Measurements from ENCODE around the gene IFT25. TPM values are rescaled to one million over a fixed set of nuclear protein-coding genes. Genes with fewer than 3 reads are reported as not detected.

Gene IFT25
- total and polyA plus RNA-seq, 2 donors (not counting 1 experiment from before 2014, with no cell fraction given): 18.2 to 45.7 TPM

- Mint-ChIP-seq H3K9me3 (ENCODE audit: insufficient read depth) (no peaks in the 10 kb centered on the region), H3K4me1 (no peaks in the 10 kb centered on the region), H3K27me3 (no peaks in the 10 kb centered on the region), H3K4me3 (no peak overlapping the region), H3K27ac (no peak overlapping the region)
- H3K36me3 ChIP-seq (replicated peaks in 1 of 2; ENCODE audit: control extremely low read depth in 1 of 2, control insufficient read depth in 1 of 2, extremely low read depth in 1 of 2, insufficient read depth in 2 of 2, low read length in 1 of 2): no peaks in the 10 kb centered on the region
- no peak overlapping the region for H3K4me3 ChIP-seq (ENCODE audit: control extremely low read depth in 1 of 5, extremely low read depth in 1 of 5, insufficient read depth in 1 of 5, low read depth in 2 of 5, low read length in 4 of 5)
- no peak overlapping the region for H3K4me2 ChIP-seq (replicated peaks; ENCODE audit: low read depth, low read length, poor library complexity, severe bottlenecking)
- H3K9me3 ChIP-seq (ENCODE audit: control extremely low read depth in 1 of 3, control insufficient read depth in 2 of 3, insufficient read depth in 1 of 3, low read length in 2 of 3): no peaks in the 10 kb centered on the region
- no peak overlapping the region for H3K27ac ChIP-seq (ENCODE audit: low read length in 2 of 2)
- TF ChIP-seq CTCF (IDR thresholded peaks at IDR 0.05) (no peak), EZH2 (IDR thresholded peaks at IDR 0.05; ENCODE audit: borderline replicate concordance, insufficient read depth, low read depth, low read length, poor library complexity, severe bottlenecking) (no peak)
- ATAC-seq (ENCODE audit: low read depth) (no peak), DNase-seq (no peak)
- H3K27me3 ChIP-seq (replicated peaks in 1 of 4; ENCODE audit: control extremely low read depth in 1 of 4, control insufficient read depth in 3 of 4, insufficient read depth in 4 of 4, low read length in 3 of 4): no peaks in the 10 kb centered on the region
- no peak overlapping the region for H3K9ac ChIP-seq (ENCODE audit: low read length)
- ChIA-PET CTCF (no interaction called here), POLR2A (no interaction called here)
- H4K20me1 ChIP-seq (ENCODE audit: control insufficient read depth, insufficient read depth, low read length, poor library complexity, severe bottlenecking): no peaks in the 10 kb centered on the region
- no peaks in the 10 kb centered on the region for H3K79me2 ChIP-seq (ENCODE audit: control insufficient read depth, insufficient read depth, low read length)
- no peak overlapping the region for H2AFZ ChIP-seq (ENCODE audit: insufficient read depth, low read depth, low read length, poor library complexity, severe bottlenecking)
- WGBS (ENCODE audit: insufficient coverage): 91% methylated on average over 4 of the region's 4 CpGs
- H3K4me1 ChIP-seq (ENCODE audit: control insufficient read depth in 2 of 2, insufficient read depth in 2 of 2, low read length in 2 of 2): no peaks in the 10 kb centered on the region
- intact Hi-C loops (cut with micrococcal nuclease): no loop called here
Observed at GRCh38 chr1:53906121-53906520, 39.4 kb downstream of the IFT25 start.

GRCh38 chr1:53905509-53905908 is 40.0 kb downstream of the IFT25 start:
- Histone ChIP-seq H3K9ac (ENCODE audit: low read length) (no peak overlapping the region), H3K4me3 (ENCODE audit: control extremely low read depth in 1 of 5, extremely low read depth in 1 of 5, insufficient read depth in 1 of 5, low read depth in 2 of 5, low read length in 4 of 5) (no peak overlapping the region), H3K27me3 (replicated peaks in 1 of 4; ENCODE audit: control extremely low read depth in 1 of 4, control insufficient read depth in 3 of 4, insufficient read depth in 4 of 4, low read length in 3 of 4) (no peaks in the 10 kb centered on the region), H3K27ac (ENCODE audit: low read length in 2 of 2) (no peak overlapping the region), H3K36me3 (replicated peaks in 1 of 2; ENCODE audit: control extremely low read depth in 1 of 2, control insufficient read depth in 1 of 2, extremely low read depth in 1 of 2, insufficient read depth in 2 of 2, low read length in 1 of 2) (no peaks in the 10 kb centered on the region), H3K4me2 (replicated peaks; ENCODE audit: low read depth, low read length, poor library complexity, severe bottlenecking) (no peak overlapping the region), H3K4me1 (ENCODE audit: control insufficient read depth in 2 of 2, insufficient read depth in 2 of 2, low read length in 2 of 2) (no peaks in the 10 kb centered on the region), H3K9me3 (ENCODE audit: control extremely low read depth in 1 of 3, control insufficient read depth in 2 of 3, insufficient read depth in 1 of 3, low read length in 2 of 3) (no peaks in the 10 kb centered on the region), H3K79me2 (ENCODE audit: control insufficient read depth, insufficient read depth, low read length) (no peaks in the 10 kb centered on the region), H4K20me1 (ENCODE audit: control insufficient read depth, insufficient read depth, low read length, poor library complexity, severe bottlenecking) (no peaks in the 10 kb centered on the region), H2AFZ (ENCODE audit: insufficient read depth, low read depth, low read length, poor library complexity, severe bottlenecking) (no peak overlapping the region)
- H3K4me3 Mint-ChIP-seq: no peak overlapping the region
- DNase-seq: no peak
- CTCF ChIA-PET: no interaction called here
- H3K9me3 Mint-ChIP-seq (ENCODE audit: insufficient read depth): no peaks in the 10 kb centered on the region
- no peak overlapping the region for H3K27ac Mint-ChIP-seq
- intact Hi-C loops (cut with micrococcal nuclease): no loop called here
- no peaks in the 10 kb centered on the region for H3K4me1 Mint-ChIP-seq
- H3K27me3 Mint-ChIP-seq: no peaks in the 10 kb centered on the region
- TF ChIP-seq CTCF (IDR thresholded peaks at IDR 0.05) (no peak), EZH2 (IDR thresholded peaks at IDR 0.05; ENCODE audit: borderline replicate concordance, insufficient read depth, low read depth, low read length, poor library complexity, severe bottlenecking) (no peak)
- 100% methylated on average over 5 of the region's 8 CpGs for WGBS (ENCODE audit: insufficient coverage)
- POLR2A ChIA-PET: no interaction called here
- ATAC-seq (ENCODE audit: low read depth): no peak
